ENCODE measurements around the gene RAB44. TPM values are rescaled to one million over a fixed set of nuclear protein-coding genes. Genes with fewer than 3 reads are reported as not detected.

RAB44 gene
- total and polyA plus RNA-seq, 9 of the 15 experiments (the other 6 are each of a cell fraction or from before 2014, with no cell fraction given) = not detected

DNA sequence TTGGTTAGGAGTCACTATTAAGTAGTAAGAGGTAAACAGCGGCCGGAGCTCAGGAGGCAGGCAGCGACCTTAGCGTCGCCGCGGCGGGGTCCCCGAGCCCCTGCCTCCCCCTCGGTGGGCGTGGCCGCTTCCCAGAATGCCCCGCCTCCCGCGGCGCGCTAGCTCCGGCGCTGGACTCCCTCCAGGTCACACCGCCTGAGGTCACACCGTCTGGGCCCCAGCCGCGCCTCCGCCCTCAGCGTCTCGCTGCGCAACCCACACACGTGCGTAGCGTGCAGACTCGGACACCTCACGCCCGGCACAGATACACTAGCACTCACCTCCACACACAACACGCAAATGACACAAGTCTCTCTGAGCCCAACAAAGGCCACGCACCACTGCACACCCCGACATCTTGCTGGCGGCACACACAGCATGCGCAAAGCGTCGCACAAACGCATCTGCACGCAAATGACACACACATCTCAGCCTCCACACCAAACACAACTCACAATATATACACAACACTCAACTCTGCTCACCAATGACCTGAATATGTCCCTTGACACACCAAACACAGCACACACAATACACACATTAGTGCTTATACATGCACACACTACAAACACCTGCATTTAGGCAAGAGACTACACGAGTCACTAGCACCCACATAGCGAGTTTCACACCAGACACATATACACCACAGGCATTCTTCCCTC lies 36.7 kb upstream of the RAB44 start (continued):
- TF ChIP-seq, protein P1, sequence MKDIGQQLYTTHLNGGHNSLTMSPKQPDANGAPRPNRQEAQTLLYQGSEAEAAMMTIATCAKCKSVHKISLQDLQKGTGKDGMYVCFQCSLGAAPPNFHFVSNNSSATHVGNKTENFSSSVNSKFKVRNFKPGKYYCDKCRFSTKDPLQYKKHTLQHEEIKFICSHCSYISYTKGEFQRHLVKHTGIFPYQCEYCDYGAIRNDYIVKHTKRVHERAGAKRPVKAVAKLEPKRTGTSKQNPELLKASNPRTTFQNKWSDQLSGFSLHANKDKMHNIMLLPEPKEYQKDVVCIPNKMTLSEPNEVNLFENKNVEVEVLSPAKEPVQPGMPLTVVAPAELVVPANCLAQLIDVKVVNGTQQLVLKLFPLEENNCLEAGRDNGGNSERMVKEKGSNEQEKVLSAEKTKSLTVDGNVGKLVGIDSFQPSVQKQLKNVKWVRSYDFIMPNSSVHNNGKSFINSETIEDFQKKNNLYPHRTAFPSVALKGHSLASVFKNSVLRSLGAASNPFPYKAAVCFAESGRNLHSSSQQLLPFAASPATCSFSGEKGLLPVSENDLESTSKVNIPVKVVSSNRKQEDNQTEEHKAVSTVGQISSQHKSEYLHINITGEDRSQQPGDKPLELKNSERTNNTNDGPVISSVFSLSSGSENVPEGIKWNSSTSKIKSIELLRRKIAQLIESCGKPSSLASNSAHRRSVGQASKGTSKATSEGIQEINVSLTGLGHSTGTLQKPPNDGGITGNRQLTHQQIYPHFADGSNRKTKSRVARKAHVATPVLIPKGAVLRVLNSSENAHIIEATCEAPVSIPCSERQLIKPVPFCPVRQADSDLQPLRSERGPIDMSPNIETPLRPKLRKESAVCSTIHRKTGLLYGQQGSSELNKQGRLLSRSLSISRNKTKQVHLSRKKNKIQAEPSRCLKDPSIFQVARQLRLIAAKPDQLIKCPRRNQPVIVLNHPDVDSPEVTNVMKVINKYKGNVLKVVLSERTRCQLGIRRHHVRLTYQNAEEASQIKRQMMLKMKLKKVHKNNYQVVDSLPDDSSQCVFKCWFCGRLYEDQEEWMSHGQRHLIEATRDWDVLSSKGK (CRISPR knock-in tag; IDR thresholded peaks at IDR 0.05) = no peak
- TF ChIP-seq, protein P2, sequence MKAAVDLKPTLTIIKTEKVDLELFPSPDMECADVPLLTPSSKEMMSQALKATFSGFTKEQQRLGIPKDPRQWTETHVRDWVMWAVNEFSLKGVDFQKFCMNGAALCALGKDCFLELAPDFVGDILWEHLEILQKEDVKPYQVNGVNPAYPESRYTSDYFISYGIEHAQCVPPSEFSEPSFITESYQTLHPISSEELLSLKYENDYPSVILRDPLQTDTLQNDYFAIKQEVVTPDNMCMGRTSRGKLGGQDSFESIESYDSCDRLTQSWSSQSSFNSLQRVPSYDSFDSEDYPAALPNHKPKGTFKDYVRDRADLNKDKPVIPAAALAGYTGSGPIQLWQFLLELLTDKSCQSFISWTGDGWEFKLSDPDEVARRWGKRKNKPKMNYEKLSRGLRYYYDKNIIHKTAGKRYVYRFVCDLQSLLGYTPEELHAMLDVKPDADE (conservative IDR thresholded peaks at IDR 0.05; ENCODE audit: control insufficient read depth, low read depth, low read length) = 0 out of 2 replicates have a peak, but pooled peaks have one; percentile 32
- TF ChIP-seq LEF1 (IDR thresholded peaks at IDR 0.05) (peak; percentile 64; the same call in 1 of the 2 replicates), CBFA2T3 (IDR thresholded peaks at IDR 0.05) (peak; percentile 17), MTA3 (IDR thresholded peaks at IDR 0.05; ENCODE audit: borderline replicate concordance) (peak; percentile 84; the same call in 1 of the 2 replicates), CEBPB (tag; IDR thresholded peaks at IDR 0.05) (no peak), RHOXF2B (CRISPR knock-in tag; conservative IDR thresholded peaks at IDR 0.05) (0 out of 2 replicates have a peak, but pooled peaks have one; percentile 8), CTBP1 (IDR thresholded peaks at IDR 0.05; ENCODE audit: borderline replicate concordance) (peak; percentile 62; the same call in 1 of the 2 replicates), MCM2 (IDR thresholded peaks at IDR 0.05; ENCODE audit: low read depth) (no peak), SOX6 (IDR thresholded peaks at IDR 0.05) (peak; percentile 50; the same call in 1 of the 2 replicates), RB1 (IDR thresholded peaks at IDR 0.05; ENCODE audit: low read depth) (peak; percentile 68; the same call in 1 of the 2 replicates), GABPB1 (CRISPR knock-in tag; IDR thresholded peaks at IDR 0.05) (peak; percentile 43; the same call in 1 of the 2 replicates), ZBTB1 (CRISPR knock-in tag; IDR thresholded peaks at IDR 0.05; ENCODE audit: borderline replicate concordance, low read depth) (peak; percentile 43; the same call in 1 of the 2 replicates), HMGN3 (IDR thresholded peaks at IDR 0.05; ENCODE audit: borderline replicate concordance, extremely low read depth, insufficient read length, low read depth, low read length) (peak; percentile 95), TSC22D4 (tag; IDR thresholded peaks at IDR 0.05) (0 out of 2 replicates have a peak, but pooled peaks have one; percentile 72), TAF15 (IDR thresholded peaks at IDR 0.05; ENCODE audit: low read depth, low read length) (no peak), RUNX1 (IDR thresholded peaks at IDR 0.05; ENCODE audit: low read depth) (no peak), ZFP1 (CRISPR knock-in tag; IDR thresholded peaks at IDR 0.05) (no peak), ZNF175 (CRISPR knock-in tag; IDR thresholded peaks at IDR 0.05; ENCODE audit: low read depth) (0 out of 2 replicates have a peak, but pooled peaks have one; percentile 8), TEAD2 (tag; IDR thresholded peaks at IDR 0.05) (no peak)
- TF ChIP-seq, protein P3, sequence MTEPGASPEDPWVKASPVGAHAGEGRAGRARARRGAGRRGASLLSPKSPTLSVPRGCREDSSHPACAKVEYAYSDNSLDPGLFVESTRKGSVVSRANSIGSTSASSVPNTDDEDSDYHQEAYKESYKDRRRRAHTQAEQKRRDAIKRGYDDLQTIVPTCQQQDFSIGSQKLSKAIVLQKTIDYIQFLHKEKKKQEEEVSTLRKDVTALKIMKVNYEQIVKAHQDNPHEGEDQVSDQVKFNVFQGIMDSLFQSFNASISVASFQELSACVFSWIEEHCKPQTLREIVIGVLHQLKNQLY (CRISPR knock-in tag; conservative IDR thresholded peaks at IDR 0.05) = no peak
- TF ChIP-seq, protein P4, sequence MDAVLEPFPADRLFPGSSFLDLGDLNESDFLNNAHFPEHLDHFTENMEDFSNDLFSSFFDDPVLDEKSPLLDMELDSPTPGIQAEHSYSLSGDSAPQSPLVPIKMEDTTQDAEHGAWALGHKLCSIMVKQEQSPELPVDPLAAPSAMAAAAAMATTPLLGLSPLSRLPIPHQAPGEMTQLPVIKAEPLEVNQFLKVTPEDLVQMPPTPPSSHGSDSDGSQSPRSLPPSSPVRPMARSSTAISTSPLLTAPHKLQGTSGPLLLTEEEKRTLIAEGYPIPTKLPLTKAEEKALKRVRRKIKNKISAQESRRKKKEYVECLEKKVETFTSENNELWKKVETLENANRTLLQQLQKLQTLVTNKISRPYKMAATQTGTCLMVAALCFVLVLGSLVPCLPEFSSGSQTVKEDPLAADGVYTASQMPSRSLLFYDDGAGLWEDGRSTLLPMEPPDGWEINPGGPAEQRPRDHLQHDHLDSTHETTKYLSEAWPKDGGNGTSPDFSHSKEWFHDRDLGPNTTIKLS (IDR thresholded peaks at IDR 0.05; ENCODE audit: borderline replicate concordance, low read depth) = peak; percentile 55; the same call in 1 of the 2 replicates

All from K562 (cell line).